ENCODE results near the gene GFI1B. TPM values are rescaled to one million over a fixed set of nuclear protein-coding genes. Genes with fewer than 3 reads are reported as not detected.

GFI1B gene
- polyA plus RNA-seq, 1 experiment, result 0.16 TPM

DNA sequence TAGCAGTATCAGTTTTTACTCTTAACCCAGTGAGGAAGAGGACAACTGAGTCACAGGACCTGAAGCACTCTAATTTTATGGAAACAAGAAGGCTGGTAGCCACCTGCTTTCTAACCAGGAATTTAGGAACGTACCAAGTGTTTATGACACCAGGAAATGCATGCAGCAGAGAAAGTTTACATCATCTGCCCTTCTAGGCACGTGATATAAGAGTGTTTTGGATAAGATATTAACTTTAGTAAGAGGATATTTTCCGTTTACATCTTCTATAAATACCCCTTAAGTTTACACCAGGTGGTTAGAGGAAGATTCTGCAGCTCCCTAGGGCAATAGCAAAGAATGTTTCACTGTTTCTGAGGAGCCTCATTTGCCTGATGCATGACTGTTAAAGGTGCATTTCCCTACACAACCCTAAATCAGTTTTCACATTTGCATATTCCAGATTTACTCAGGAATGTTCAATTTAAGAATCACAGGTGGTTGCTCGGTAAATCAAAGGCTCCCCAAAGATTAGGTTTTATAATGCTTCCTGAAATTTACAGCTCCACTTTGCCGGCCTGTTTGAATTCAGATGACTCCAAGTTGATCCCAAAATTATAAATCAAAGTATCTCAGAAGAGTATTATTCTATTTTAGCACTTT lies 35.8 kb upstream of the GFI1B start:
- CTCF ChIA-PET, result interaction anchor here (1.1 to 1.3 kb wide), 3 partner anchors 12 to 79 kb away, joined by 3 to 5 read pairs (median 4); no protein-coding TSS in a partner anchor
- H3K4me3 ChIP-seq (ENCODE audit: low read depth, low read length), result peak overlapping the region; percentile 93
- peak overlapping the region; percentile 25 for H3K27ac ChIP-seq (ENCODE audit: low read depth, low read length)
- TF ChIP-seq, protein P1, sequence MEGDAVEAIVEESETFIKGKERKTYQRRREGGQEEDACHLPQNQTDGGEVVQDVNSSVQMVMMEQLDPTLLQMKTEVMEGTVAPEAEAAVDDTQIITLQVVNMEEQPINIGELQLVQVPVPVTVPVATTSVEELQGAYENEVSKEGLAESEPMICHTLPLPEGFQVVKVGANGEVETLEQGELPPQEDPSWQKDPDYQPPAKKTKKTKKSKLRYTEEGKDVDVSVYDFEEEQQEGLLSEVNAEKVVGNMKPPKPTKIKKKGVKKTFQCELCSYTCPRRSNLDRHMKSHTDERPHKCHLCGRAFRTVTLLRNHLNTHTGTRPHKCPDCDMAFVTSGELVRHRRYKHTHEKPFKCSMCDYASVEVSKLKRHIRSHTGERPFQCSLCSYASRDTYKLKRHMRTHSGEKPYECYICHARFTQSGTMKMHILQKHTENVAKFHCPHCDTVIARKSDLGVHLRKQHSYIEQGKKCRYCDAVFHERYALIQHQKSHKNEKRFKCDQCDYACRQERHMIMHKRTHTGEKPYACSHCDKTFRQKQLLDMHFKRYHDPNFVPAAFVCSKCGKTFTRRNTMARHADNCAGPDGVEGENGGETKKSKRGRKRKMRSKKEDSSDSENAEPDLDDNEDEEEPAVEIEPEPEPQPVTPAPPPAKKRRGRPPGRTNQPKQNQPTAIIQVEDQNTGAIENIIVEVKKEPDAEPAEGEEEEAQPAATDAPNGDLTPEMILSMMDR (IDR thresholded peaks at IDR 0.05; ENCODE audit: low read depth, low read length), result no peak
- H3K9me3 ChIP-seq (ENCODE audit: control insufficient read depth, insufficient read depth, low read length), result peaks cover 4% of the 10 kb centered on the region; the same call in 1 of the 2 replicates
- POLR2A ChIA-PET, result interaction anchor here (0.7 kb wide), 1 partner anchor 43 kb away, joined by 3 read pairs; no protein-coding TSS in a partner anchor
- no peaks in the 10 kb centered on the region for H3K27me3 ChIP-seq (ENCODE audit: control insufficient read depth, insufficient read depth, low read length)
- peak; percentile 36 for DNase-seq (ENCODE audit: low read depth, low spot score)

DNA sequence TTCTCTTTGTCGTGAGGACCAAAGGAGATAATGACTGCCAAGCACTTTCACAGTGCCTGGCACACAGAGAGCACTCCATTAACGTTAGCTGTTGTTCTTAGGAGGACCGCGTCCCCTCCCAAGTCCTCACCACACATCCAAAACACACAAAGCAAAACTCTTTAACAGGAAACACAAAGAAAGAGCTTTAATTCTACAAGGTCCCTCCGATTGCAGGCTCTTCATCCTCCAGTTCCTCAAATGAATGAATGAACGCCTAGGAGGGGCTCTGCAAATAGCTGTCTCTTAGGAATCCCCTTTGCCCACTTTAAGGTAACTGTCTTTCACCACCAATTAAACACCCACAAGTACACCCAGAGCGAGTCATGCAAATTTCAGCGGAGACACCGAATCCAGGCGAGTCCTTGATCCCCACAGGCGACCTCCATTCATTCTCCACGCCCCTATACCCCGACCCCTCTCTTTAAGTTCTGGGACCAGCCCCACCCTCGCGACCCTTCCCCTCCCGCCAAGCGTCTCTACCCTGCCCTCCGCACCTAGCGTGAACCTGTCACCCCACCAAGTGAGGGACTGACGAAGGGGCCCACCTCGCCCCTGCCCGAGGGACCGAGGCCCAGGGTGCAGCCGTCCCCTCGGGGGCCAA lies 34.7 kb upstream of the GFI1B start:
- Histone ChIP-seq H3K27ac (ENCODE audit: low read depth, low read length) (peak overlapping the region; percentile 99), H3K9me3 (ENCODE audit: control insufficient read depth, insufficient read depth, low read length) (peaks cover 7% of the 10 kb centered on the region; the same call in 1 of the 2 replicates), H3K4me3 (ENCODE audit: low read depth, low read length) (peak overlapping the region; percentile 93), H3K27me3 (ENCODE audit: control insufficient read depth, insufficient read depth, low read length) (no peaks in the 10 kb centered on the region)
- CTCF ChIA-PET, result interaction anchor here (0.9 to 1.3 kb wide), 5 partner anchors 12 to 78 kb away, joined by 3 to 4 read pairs (median 3); no protein-coding TSS in a partner anchor
- POLR2A ChIA-PET, result interaction anchor here (2.0 kb wide), 1 partner anchor 12 kb away, joined by 6 read pairs; no protein-coding TSS in a partner anchor
- no peak for DNase-seq (ENCODE audit: low read depth, low spot score)
- TF ChIP-seq, protein P1 (IDR thresholded peaks at IDR 0.05; ENCODE audit: low read depth, low read length), result no peak

DNA sequence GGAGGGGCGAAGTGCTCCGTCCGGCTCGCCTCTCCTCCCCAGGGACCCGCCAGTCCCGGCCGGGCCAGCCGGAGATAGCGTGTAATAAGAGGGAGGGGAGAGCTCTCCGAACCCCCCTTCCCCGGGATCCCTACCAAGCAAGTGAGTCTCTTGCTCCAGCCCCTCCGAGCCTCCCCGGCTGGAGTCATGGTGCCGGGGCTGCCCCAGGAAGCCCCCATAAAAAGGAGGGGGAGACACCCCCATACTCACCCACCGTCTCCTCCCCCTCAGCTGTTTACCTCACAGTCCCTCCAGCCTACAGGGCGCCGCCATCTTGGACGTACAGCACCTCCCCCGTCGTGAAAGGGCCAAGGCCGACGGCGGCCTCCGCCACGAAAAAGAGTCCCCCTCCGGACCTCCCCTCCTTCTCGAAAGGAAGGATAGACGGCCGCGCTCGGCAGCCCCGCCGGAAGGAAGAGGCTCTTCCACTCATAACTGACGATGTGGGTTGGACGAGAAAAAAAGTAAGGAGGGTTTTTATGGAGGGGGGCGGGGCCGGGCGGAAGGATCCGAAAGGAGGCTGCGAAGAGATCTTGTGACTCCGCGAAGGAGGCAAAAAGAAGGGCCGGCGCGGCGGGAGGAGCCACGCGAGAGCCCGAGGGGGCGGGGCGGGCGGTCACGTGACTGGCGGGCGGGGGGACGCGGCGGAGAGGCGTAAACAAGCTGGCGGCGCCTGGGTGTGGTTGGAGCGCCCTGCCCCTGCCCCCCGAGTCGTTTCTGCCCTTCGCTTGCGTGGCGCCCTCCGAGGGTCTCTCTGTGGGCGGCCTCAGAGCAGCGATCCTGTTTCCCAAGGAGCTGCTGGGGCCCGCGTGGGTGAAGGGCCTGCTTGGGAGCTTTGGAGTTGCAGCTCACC lies 34.0 kb upstream of the GFI1B start, which contains the start of gene TSC1:
Gene TSC1 (minus strand): TSS at position 323 of the 892 bp plus-strand sequence. CDS start 15,744 bp downstream, outside the sequence.
- ChIA-PET POLR2A (interaction anchor here (0.6 to 2.0 kb wide), 4 partner anchors 13 to 245 kb away, joined by 3 to 6 read pairs (median 3); no protein-coding TSS in a partner anchor), CTCF (interaction anchor here (0.8 to 2.8 kb wide), 7 partner anchors 9 to 78 kb away, joined by 3 to 16 read pairs (median 3); no protein-coding TSS in a partner anchor)
- Histone ChIP-seq H3K4me3 (ENCODE audit: low read depth, low read length) (peak within 1 kb of the TSS; percentile 93), H3K27ac (ENCODE audit: low read depth, low read length) (peak within 1 kb of the TSS; percentile 99), H3K27me3 (ENCODE audit: control insufficient read depth, insufficient read depth, low read length) (no peaks in the 10 kb centered on the region), H3K9me3 (ENCODE audit: control insufficient read depth, insufficient read depth, low read length) (peaks cover 8% of the 10 kb centered on the region; the same call in 1 of the 2 replicates)
- TF ChIP-seq, protein P1 (IDR thresholded peaks at IDR 0.05; ENCODE audit: low read depth, low read length), result no peak
- peak; percentile 90 for DNase-seq (ENCODE audit: low read depth, low spot score)

DNA sequence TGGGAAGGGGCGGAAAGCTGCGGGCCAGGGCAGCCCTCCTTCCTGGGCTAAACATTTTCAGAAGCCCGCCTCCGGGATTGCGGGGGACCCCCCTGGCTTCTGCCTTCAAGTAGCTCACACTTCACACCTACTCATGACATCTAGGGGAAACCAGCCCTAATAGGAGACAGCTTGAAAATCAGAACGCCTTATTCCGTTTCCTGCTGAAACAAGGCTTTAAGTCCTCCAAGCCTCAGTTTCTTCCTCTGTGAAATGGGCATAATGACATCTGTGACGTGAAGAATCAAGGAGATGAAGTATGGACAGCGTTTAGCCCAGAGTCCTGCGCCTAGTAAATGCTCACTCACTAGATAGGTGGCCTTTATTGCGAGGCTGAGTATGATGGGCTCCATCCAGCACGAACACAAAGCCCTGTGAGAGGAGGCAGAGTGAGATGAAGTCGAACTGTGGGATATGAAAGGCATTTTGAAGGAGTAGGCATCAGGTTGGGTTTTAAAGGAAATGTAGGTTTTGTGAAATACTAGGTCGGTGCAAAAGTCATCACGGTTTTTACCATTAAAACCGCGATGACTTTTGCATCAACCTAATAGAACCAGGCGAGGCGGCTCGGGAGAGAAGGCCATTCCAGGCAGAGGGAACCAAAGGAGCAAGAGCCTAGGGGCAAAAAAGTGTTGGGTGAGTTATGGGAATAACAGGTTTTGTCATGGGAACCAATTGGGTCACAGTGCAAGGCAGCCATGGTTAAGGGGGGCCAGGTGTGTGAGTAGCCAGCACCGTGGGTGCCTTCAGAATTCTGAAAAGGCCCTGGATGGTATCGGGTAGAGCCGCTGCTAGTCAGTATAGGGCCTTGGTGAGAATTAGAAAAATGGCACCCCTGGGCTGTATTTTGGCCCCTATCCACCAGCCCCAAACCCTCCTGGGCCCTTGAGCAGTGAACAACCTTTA lies 33.0 kb upstream of the GFI1B start:
- ChIA-PET CTCF (interaction anchor here (0.8 to 2.8 kb wide), 5 partner anchors 10 to 77 kb away, joined by 3 to 16 read pairs (median 3); no protein-coding TSS in a partner anchor), POLR2A (interaction anchor here (0.6 to 2.0 kb wide), 5 partner anchors 14 to 246 kb away, joined by 3 to 6 read pairs (median 3); no protein-coding TSS in a partner anchor)
- TF ChIP-seq, protein P1 (IDR thresholded peaks at IDR 0.05; ENCODE audit: low read depth, low read length), result no peak
- H3K27me3 ChIP-seq (ENCODE audit: control insufficient read depth, insufficient read depth, low read length), result no peaks in the 10 kb centered on the region
- peak overlapping the region; percentile 61 for H3K27ac ChIP-seq (ENCODE audit: low read depth, low read length)
- peaks cover 8% of the 10 kb centered on the region; the same call in 1 of the 2 replicates for H3K9me3 ChIP-seq (ENCODE audit: control insufficient read depth, insufficient read depth, low read length)
- peak overlapping the region; percentile 65 for H3K4me3 ChIP-seq (ENCODE audit: low read depth, low read length)
- no peak for DNase-seq (ENCODE audit: low read depth, low spot score)
